Posterior vena cava (tissue), 2 donors: ENCODE data around the gene MAML2. TPM values are rescaled to one million over a fixed set of nuclear protein-coding genes. Genes with fewer than 3 reads are reported as not detected.

ENCODE experiments used
- DNase-seq: peaks from one replicate; pipeline ENCODE4 v3.0.0-alpha.2; 2020; ENCODE audit warnings: low spot score
- intact Hi-C, 2 donors: fragments of 100-400 bp; cut with DNase I; formaldehyde crosslinking; loops; one replicate each; pipeline versions ENCODE4 v1.14.1 to v1.14.2; 2022 to 2023
- total RNA-seq, 2 donors: library from RNA; stranded (reverse); fragmentation: NEBNext Ultra II Directional; extraction: Animal tissue kit (Norgen Biotek cat#: 25700); gene quantifications; one replicate each; pipeline ENCODE4 v1.2.1, GENCODE V29; 2021
- donor health status: DM: yes; HTN: yes; CAD: no.
- donor health status: DM: yes; HTN: yes; CAD: no.

Gene MAML2
- total RNA-seq, 2 donors from 2014 or later = 13.1 to 16.2 TPM

DNA sequence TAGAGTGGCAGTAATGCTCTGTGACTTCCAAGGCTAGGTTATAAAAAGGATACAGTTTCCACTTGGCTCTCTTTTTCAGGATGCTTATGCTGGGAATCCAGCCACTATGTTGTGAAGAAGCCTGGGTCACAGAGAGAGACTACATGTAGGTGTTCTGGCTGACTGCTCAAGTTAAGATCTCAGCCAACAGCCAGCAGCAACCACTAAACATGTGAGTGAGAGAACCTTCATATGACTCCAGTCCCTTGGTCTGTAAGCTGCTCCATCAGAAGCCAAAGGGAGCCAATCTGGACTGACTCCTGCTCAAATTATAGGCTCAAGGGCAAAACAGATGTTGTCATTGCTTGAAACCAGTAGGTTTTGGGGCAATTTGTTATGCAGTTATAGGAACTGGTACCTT is 162.7 kb downstream of the MAML2 start:
- DNase-seq = no peak
- intact Hi-C loops = no loop called here

DNA sequence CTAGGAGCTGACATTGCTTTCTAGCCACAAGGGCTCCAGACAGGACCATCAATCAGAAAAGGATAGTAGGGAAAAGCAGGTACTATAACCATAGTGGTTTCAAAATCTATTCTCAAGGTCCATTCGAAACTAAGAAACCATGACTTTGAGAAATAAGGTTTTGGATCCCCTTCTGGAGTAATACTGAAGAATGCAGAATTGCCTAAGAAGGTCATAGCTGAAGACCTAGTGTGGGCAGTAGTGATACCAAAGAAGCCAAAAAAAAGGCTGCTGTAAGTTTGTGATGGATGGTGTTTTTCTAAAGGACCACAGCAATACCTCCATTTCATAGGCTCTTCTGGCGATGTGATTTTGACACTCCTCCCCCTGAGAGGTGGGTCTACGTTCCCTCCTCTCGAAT is 163.1 kb downstream of the MAML2 start:
- intact Hi-C loops = no loop called here
- DNase-seq = no peak

DNA sequence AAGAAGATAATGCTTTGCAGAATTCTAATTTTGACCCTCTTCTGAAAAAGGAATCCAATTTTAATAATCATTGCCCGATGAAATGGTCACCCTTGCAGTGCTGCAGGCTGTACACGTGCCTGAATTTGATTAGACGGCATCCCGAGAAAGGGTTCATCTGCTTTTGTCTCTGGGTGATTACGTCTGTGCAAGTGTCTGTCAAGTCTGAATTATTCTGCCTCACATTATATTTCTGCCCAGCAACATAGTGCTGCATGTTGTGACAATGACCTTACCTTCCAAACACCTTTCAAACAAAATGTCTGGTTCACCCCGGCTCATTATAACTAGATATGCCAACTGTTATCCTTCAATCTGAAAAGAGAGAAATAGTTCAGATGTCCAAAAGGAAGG is 164.1 kb downstream of the MAML2 start:
- intact Hi-C loops = no loop called here
- DNase-seq = no peak

DNA sequence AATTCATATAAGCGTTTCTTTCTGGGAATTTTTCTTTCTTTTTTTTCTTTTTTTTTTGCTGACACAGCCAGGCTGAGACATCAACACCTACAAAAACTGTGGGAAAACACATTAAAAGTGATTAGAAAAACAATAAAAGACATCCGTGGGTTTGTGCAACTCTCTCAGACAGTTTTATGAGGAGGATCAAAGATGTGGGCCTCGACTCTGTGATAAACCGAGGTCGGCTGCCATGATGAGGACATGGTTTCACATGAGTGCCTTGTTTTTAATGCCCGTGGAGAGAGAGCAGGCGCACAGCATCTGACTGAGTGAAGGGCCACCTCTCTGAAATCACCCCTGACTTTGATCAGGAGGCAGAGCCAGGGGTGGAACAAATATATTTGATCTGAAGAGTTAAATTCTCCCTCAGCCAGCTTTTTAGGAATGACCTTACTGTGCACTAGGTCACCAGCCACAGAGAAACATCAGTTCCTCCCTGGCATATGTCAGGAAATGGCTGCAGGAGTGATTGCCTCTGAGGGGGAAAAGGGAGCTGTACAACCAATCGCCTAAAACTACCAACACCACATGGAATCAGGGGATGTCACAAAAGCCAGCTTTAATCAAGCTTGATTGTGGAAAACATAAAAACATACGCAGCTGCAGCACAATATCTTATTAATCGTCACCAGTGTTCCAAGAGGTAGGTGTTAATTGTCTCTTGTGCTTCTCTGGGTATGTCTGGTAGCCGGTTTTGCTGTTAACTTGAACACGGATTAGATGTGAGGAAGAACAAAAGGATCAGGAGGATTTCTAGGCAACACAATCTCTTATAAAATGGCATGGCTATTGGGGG is 164.7 kb downstream of the MAML2 start:
- intact Hi-C loops = no loop called here
- DNase-seq = no peak

DNA sequence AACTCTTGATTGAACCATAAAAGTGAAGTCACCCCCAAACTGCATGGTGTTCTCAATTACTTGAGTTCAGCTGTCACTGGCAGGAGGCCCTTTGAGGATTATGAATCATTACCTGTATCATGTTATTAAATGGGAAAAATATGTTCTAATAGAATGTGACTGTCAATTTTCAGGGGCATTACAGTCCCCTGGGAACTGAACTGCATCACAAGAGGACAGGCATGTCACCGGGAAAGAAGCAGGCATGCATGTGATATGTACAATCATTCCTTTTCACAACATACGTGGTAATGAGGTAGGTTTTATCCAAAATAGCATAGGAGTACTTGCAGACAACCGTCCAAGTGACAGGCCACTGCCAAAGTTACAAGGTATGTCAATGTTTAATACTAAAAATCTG is 165.8 kb downstream of the MAML2 start:
- intact Hi-C loops = no loop called here
- DNase-seq = no peak

- no peak for DNase-seq
- intact Hi-C loops = no loop called here
These were observed 169.1 kb downstream of the MAML2 start for GRCh38 chr11:96173906-96174305.

DNA sequence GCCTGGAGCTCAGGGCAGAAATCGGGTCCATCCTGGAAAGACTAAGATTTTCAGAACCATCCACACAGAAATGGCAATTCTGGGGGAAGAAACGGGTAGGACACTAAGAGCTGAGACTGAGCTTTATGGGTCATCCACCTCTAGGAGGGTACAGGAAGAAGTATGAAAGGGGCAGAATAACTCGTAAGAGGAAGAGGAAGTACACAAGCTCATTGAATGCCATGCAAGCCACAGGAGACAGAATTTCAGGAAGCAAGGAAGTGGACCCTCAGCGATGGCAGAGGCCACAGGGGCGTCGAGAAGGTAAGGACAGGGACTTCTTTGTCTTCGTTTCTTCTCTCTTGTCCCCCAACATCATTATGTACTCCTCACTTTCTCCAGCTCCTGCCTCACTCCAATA is 169.6 kb downstream of the MAML2 start:
- DNase-seq = no peak
- intact Hi-C loops = no loop called here

DNA sequence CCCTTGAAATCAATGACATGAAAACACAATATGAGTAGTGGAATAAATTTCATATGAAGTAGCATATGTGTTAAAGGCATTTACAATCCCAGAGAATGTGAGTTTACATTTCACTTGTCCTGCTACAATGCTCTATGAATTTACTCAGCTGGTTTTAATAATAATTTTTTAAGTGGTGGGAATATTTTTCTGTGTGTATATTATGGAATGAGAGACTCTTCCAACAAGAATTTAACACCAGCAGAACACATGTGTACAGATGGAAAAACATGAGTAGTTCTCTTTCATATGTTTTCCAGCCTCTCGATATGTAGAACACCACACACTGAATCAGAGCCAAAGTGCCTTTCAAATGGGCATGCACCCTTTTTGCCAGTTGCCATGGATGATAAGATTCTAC is 170.4 kb downstream of the MAML2 start:
- intact Hi-C loops = no loop called here
- DNase-seq = no peak

GRCh38 chr11:96169250-96169649 is 173.7 kb downstream of the MAML2 start:
- no peak for DNase-seq
- intact Hi-C loops = loop anchor here in 1 of 2 donors (10.0 kb wide), 1 partner anchor 66 kb away; no protein-coding TSS in a partner anchor

DNA sequence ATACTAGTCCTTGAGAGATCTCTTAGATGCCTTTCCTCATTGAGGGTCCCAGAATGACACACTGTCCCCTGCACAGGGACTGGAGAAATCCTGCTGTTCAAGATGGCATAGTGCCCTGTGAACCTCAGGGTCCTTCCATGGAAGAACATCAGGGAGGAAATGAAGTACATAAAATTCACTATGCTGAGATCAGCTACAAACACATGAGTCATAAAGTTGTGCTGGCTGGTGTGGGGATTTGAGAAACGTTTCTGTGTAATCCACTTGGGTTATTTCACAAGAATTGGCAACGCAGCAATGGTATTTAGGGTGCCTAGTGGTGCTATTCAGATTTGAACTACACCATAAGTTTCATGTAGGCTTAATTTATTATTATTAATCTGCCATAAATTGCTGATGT is 174.4 kb downstream of the MAML2 start:
- DNase-seq = no peak
- intact Hi-C loops = loop anchor here in 1 of 2 donors (10.0 kb wide), 1 partner anchor 66 kb away; no protein-coding TSS in a partner anchor

DNA sequence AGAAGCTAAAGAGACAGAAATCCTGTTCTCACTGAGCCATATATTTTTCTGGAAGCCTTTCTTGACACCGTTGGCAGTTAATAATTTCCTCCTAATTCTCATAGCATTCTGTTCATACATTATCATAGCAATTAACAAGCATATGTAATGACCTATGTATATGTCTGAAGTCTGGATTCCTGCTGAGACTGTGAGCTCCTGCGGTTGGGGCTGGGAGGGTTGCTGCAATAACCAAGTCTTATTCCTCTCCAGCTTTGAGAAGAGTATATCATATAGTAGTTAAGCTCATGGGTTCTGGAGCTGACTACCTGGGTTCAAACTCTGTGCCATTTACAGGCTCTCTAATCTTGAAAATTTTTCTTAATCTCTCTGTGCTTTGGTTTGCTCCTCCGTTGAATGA is 175.2 kb downstream of the MAML2 start:
- intact Hi-C loops = loop anchor here in 1 of 2 donors (10.0 kb wide), 1 partner anchor 67 kb away; no protein-coding TSS in a partner anchor
- DNase-seq = no peak

GRCh38 chr11:96167203-96167758 is 175.7 kb downstream of the MAML2 start:
- DNase-seq = no peak
- intact Hi-C loops = loop anchor here in 1 of 2 donors (10.0 kb wide), 1 partner anchor 68 kb away; no protein-coding TSS in a partner anchor

DNA sequence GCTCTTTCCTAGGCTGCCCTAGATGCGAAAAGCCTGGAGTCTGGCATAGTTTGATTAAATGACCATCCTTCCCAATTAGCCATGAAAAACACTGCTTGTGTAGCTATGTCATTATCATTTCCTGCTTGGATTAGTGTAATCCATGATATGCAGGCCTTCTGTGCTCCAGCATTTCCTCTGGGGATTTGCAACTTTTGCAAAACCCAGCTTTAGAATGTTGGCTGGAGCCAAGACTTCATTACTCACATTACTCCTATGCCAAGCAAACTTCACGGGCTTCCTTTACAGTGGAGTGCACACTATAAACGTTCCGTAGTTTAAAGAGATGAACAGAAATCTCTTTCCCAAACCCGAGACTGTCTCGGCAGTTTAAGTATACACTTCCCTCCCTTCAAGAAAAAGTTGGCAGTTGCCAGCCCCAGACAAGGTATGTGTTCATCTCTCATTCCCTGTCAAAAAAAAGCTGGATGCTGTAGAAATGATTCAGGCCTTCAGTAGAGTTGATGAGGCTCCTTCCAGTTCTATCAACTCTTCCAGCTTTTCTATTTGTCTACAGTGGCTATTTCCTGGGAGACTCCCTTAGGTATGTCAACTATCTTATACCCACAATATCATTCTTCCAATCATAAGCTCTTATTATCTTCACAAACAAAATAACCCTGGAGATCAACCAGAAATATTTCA is 180.0 kb downstream of the MAML2 start:
- intact Hi-C loops = loop anchor here in 1 of 2 donors (10.0 kb wide), 1 partner anchor 72 kb away; no protein-coding TSS in a partner anchor
- DNase-seq = no peak

GRCh38 chr11:96161307-96162089 is 181.5 kb downstream of the MAML2 start:
- DNase-seq = no peak
- intact Hi-C loops = loop anchor here in 1 of 2 donors (10.0 kb wide), 1 partner anchor 73 kb away; no protein-coding TSS in a partner anchor

- intact Hi-C loops = loop anchor here in 1 of 2 donors (10.0 kb wide), 1 partner anchor 74 kb away; no protein-coding TSS in a partner anchor
- DNase-seq = no peak
These were observed 182.2 kb downstream of the MAML2 start for GRCh38 chr11:96160732-96161306.

DNA sequence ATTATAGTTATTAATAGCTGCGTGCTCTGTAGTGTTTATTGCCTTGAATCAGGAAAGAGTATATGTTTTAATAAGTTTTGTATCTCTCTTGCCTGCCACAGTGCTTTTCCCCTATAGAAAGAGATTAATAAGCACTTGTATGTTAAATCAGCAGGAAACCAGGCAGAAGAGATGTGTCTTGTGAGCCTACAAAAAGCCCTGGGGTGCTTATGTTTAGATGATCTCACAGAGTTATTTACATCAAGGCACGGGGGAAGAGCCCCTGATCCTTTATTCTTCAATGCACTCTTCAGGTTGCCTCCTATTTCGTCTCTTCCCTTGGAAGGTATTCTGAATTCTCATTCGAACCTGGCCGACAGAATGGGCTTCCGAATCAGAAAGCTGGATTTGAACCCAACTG is 183.0 kb downstream of the MAML2 start:
- intact Hi-C loops = loop anchor here in 1 of 2 donors (10.0 kb wide), 1 partner anchor 75 kb away; no protein-coding TSS in a partner anchor
- no peak for DNase-seq

GRCh38 chr11:96158126-96158525 is 184.9 kb downstream of the MAML2 start:
- no peak for DNase-seq
- intact Hi-C loops = no loop called here

DNA sequence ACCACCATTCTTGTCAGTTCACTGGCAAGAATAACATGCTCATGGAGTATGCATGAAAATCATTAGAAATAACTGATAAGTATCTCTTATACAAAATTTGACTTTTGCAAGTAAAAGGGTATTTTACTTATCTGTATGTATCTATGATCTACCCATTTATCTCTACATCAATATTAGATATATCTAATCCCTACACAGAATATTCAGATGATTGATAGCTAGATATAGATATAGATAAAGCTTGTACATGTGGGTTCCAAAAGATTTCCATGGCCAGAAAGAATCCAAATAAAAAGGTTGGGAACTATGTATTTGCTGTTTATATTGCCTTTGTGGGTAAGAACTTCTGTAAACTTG is 185.5 kb downstream of the MAML2 start:
- no peak for DNase-seq
- intact Hi-C loops = no loop called here

- intact Hi-C loops = no loop called here
- DNase-seq = no peak
These were observed 186.6 kb downstream of the MAML2 start for GRCh38 chr11:96156379-96156722.
